BLaER1 (cell line): Measurements from ENCODE around the gene MRE11.

ENCODE experiments used
- H3K27ac ChIP-seq: shearing (Covaris generic); formaldehyde crosslinking; 2 replicates; pipeline ENCODE4 v1.8.1; 2022
- H3K27me3 ChIP-seq: shearing (Covaris generic); formaldehyde crosslinking; 2 replicates; pipeline ENCODE4 v1.8.1; 2022
- H3K36me3 ChIP-seq: shearing (Covaris generic); formaldehyde crosslinking; 2 replicates; pipeline ENCODE4 v1.8.1; 2022
- H3K4me1 ChIP-seq: shearing (Covaris generic); formaldehyde crosslinking; 2 replicates; pipeline ENCODE4 v1.8.1; 2022
- H3K4me2 ChIP-seq: shearing (Covaris generic); formaldehyde crosslinking; 2 replicates; pipeline ENCODE4 v1.8.1; 2022
- H3K4me3 ChIP-seq: shearing (Covaris generic); formaldehyde crosslinking; 2 replicates; pipeline ENCODE4 v1.8.1; 2022
- H3K9ac ChIP-seq: shearing (Covaris generic); formaldehyde crosslinking; 2 replicates; pipeline ENCODE4 v1.8.1; 2022
- H3K9me3 ChIP-seq: shearing (Covaris generic); formaldehyde crosslinking; 2 replicates; pipeline ENCODE4 v1.8.1; 2022
- H4K20me1 ChIP-seq: shearing (Covaris generic); formaldehyde crosslinking; 2 replicates; pipeline ENCODE4 v1.8.1; 2022
- Cebpa-rat ChIP-seq: shearing (Covaris generic); IDR thresholded peaks from 2 replicates; pipeline ENCODE4 v1.8.1; 2022

The MRE11 gene

GRCh38 chr11:94469416-94469815 is 24.2 kb downstream of the MRE11 start:
- Histone ChIP-seq H3K27ac (no peak overlapping the region), H3K4me1 (no peaks in the 10 kb centered on the region), H3K9me3 (no peaks in the 10 kb centered on the region), H3K27me3 (no peaks in the 10 kb centered on the region), H3K9ac (no peak overlapping the region), H3K36me3 (peaks cover 79% of the 10 kb centered on the region), H4K20me1 (no peaks in the 10 kb centered on the region), H3K4me2 (no peak overlapping the region), H3K4me3 (no peak overlapping the region)
- TF ChIP-seq Cebpa-rat, result no peak

DNA sequence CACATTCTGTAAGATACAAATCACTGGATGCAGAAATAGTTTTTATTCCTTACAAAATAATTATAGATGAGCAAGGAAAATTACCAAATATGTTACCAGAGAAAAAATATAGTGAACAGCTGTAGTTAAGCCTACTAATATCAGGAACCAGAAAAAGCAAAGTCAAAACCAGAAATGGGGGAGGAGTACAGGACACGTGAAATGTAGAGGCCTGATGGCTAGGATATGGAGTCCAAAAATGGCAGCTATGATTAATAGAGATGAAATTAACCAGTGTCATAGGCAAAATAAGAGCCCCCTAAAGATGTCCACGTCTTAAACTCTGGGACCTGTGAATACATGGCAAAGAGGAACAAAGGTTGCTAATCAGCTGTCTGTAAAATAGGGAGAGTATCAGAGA is 34.1 kb downstream of the MRE11 start:
- Histone ChIP-seq H3K4me2 (no peak overlapping the region), H3K9ac (no peak overlapping the region), H3K4me3 (no peak overlapping the region), H3K27ac (no peak overlapping the region), H3K4me1 (no peaks in the 10 kb centered on the region), H3K36me3 (peaks cover 60% of the 10 kb centered on the region), H4K20me1 (no peaks in the 10 kb centered on the region), H3K27me3 (no peaks in the 10 kb centered on the region), H3K9me3 (no peaks in the 10 kb centered on the region)
- TF ChIP-seq Cebpa-rat, result no peak

DNA sequence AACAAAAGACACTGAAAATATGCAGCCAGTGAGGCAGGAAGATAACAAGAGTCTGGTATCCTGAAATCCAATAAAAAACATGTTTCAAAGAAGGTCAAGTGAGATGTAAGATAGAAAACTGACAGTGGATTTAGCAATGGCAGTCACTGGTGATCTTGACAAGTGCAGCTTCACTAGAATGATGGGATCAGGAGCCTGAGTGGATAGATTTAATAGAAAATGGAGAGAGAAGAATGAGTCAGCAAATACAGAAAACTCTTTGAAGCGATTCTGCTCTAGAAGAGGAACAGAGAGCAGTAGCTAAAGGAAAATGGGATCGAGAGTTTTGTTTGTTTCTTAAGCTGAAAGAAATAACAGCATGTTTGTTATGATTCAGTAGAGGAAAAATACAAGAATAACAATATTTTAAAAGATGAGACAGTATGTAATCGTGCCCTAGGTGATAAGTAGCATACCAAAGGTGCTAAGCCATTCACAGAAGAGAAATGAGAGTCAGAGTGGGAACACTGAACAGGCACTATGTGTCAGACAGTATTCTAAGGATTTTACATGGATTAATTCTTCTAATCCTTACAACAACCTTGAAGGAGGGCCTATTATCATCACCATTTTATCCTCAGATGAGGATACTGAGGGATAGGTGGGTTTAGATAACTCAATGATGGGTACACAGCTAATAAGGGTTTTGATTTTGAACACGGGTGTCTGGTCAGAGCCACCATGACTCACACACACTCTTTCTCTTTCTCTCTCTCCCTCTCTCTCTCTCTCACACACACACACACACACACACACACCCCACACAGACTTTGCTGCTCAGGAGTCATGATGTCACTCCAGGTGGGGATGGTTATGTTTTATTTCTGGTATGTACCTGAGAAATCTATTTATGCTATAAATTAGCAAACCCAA is 36.3 kb downstream of the MRE11 start:
- Histone ChIP-seq H3K27ac (no peak overlapping the region), H3K4me1 (no peaks in the 10 kb centered on the region), H3K9ac (no peak overlapping the region), H3K27me3 (no peaks in the 10 kb centered on the region), H4K20me1 (no peaks in the 10 kb centered on the region), H3K36me3 (peaks cover 71% of the 10 kb centered on the region), H3K4me3 (no peak overlapping the region), H3K4me2 (no peak overlapping the region), H3K9me3 (peaks cover 5% of the 10 kb centered on the region; the same call in 1 of the 2 replicates)
- TF ChIP-seq Cebpa-rat, result no peak

GRCh38 chr11:94455861-94456260 is 37.8 kb downstream of the MRE11 start:
- Histone ChIP-seq H3K4me3 (no peak overlapping the region), H3K27ac (no peak overlapping the region), H3K4me2 (no peak overlapping the region), H3K27me3 (no peaks in the 10 kb centered on the region), H4K20me1 (no peaks in the 10 kb centered on the region), H3K9me3 (peaks cover 5% of the 10 kb centered on the region; the same call in 1 of the 2 replicates), H3K4me1 (no peaks in the 10 kb centered on the region), H3K9ac (no peak overlapping the region), H3K36me3 (peaks cover 58% of the 10 kb centered on the region)
- no peak for TF ChIP-seq Cebpa-rat

GRCh38 chr11:94454301-94454700 is 39.3 kb downstream of the MRE11 start:
- Histone ChIP-seq H3K27ac (no peak overlapping the region), H3K9me3 (peaks cover 5% of the 10 kb centered on the region; the same call in 1 of the 2 replicates), H3K36me3 (peaks cover 49% of the 10 kb centered on the region), H3K4me3 (no peak overlapping the region), H3K4me2 (no peak overlapping the region), H3K27me3 (no peaks in the 10 kb centered on the region), H3K4me1 (no peaks in the 10 kb centered on the region), H4K20me1 (no peaks in the 10 kb centered on the region), H3K9ac (no peak overlapping the region)
- TF ChIP-seq Cebpa-rat, result no peak

DNA sequence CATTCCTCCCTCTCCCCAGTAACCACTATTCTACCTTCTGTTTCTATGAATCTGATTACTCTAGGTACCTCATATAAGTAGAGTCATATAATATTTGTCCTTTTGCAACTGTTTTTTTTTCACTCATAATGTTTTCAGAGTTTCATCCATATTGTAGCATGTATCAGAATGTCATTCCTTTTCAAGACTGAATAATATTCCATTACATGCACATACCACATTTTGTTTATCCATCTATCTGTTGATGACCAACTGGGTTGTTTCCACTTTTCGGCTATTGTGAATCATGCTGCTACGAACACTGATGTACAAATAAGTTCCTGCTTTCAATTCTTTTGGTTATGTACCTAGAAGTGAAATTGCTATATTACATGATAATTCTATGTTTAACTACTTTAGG is 40.7 kb downstream of the MRE11 start:
- peaks cover 58% of the 10 kb centered on the region for H3K36me3 ChIP-seq
- no peaks in the 10 kb centered on the region for H4K20me1 ChIP-seq
- H3K4me3 ChIP-seq, result no peak overlapping the region
- no peak overlapping the region for H3K4me2 ChIP-seq
- no peaks in the 10 kb centered on the region for H3K27me3 ChIP-seq
- H3K27ac ChIP-seq, result no peak overlapping the region
- H3K4me1 ChIP-seq, result no peaks in the 10 kb centered on the region
- H3K9ac ChIP-seq, result no peak overlapping the region
- no peak for TF ChIP-seq Cebpa-rat
- H3K9me3 ChIP-seq, result peaks cover 5% of the 10 kb centered on the region; the same call in 1 of the 2 replicates

- no peak overlapping the region for H3K9ac ChIP-seq
Observed at GRCh38 chr11:94450048-94450447, 43.6 kb downstream of the MRE11 start.

GRCh38 chr11:94449437-94449836 is 44.2 kb downstream of the MRE11 start:
- Histone ChIP-seq H3K9ac (no peak overlapping the region), H3K27ac (no peak overlapping the region)
- TF ChIP-seq Cebpa-rat, result no peak

More at GRCh38 chr11:94450048-94450447, 43.6 kb downstream of the MRE11 start:
- no peak for TF ChIP-seq Cebpa-rat
- no peaks in the 10 kb centered on the region for H4K20me1 ChIP-seq
- H3K4me2 ChIP-seq, result no peak overlapping the region
- peaks cover 58% of the 10 kb centered on the region for H3K36me3 ChIP-seq
- H3K4me3 ChIP-seq, result no peak overlapping the region
- H3K27ac ChIP-seq, result no peak overlapping the region
- H3K4me1 ChIP-seq, result no peaks in the 10 kb centered on the region
- peaks cover 5% of the 10 kb centered on the region; the same call in 1 of the 2 replicates for H3K9me3 ChIP-seq
- H3K27me3 ChIP-seq, result no peaks in the 10 kb centered on the region

DNA sequence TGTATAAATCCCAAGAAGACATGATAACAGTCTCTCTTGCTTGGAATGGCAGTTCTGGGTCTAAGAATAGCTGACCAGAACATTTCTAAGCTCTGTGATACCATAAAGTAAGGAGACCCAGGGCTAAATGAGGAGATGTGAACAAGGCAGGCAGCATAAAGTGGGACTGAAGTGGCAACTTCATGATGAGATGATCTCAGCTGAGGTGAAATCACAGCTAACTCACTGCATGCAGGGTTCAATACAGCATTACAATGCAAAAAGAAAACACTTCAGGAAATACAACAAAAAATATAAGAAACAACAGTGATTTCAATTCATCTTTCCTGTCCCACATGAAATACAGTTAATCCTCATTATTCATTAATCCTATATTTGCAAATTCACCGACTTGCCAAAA is 44.6 kb downstream of the MRE11 start:
- no peak for TF ChIP-seq Cebpa-rat
- Histone ChIP-seq H3K9me3 (peaks cover 5% of the 10 kb centered on the region; the same call in 1 of the 2 replicates), H3K4me2 (no peak overlapping the region), H4K20me1 (no peaks in the 10 kb centered on the region), H3K4me3 (no peak overlapping the region), H3K36me3 (peaks cover 62% of the 10 kb centered on the region), H3K27ac (no peak overlapping the region), H3K9ac (no peak overlapping the region), H3K27me3 (no peaks in the 10 kb centered on the region), H3K4me1 (no peaks in the 10 kb centered on the region)

More at GRCh38 chr11:94449437-94449836, 44.2 kb downstream of the MRE11 start:
- Histone ChIP-seq H3K4me3 (no peak overlapping the region), H4K20me1 (no peaks in the 10 kb centered on the region), H3K4me1 (no peaks in the 10 kb centered on the region), H3K27me3 (no peaks in the 10 kb centered on the region), H3K9me3 (peaks cover 5% of the 10 kb centered on the region; the same call in 1 of the 2 replicates), H3K36me3 (peaks cover 62% of the 10 kb centered on the region), H3K4me2 (no peak overlapping the region)

DNA sequence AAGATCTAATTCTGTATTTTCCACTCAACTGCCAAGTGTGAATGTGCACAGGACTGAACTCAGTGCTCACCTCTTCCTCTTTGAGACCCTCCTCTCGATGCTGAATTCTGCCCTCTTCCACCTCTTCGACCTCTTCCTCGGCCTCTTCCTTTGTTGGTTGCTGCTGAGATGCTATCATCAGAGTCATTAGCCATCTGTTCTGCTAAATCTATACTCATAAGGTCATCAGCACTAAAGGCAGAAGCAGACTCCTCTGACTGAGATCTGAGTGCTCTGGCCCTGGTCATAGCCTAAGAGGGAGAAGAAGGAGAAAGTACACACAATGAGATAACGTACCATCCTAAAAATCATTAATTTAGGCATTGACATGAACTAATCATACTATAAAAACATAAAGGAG is 46.5 kb downstream of the MRE11 start:
- H3K27me3 ChIP-seq, result no peaks in the 10 kb centered on the region
- H3K4me3 ChIP-seq, result no peak overlapping the region
- TF ChIP-seq Cebpa-rat, result no peak
- H3K4me1 ChIP-seq, result no peaks in the 10 kb centered on the region
- H3K4me2 ChIP-seq, result no peak overlapping the region
- peaks cover 59% of the 10 kb centered on the region for H3K36me3 ChIP-seq
- H3K9ac ChIP-seq, result no peak overlapping the region
- H3K27ac ChIP-seq, result no peak overlapping the region
- H3K9me3 ChIP-seq, result no peaks in the 10 kb centered on the region
- no peaks in the 10 kb centered on the region for H4K20me1 ChIP-seq
